ENCODE data around the gene PHLDB2.
A peak's percentile ranks its signal among the peaks of the same experiment; 100 is the strongest.

Gene PHLDB2

GRCh38 chr3:111975131-111975530 lies 116.1 kb downstream of the PHLDB2 start:
- H3K27me3 ChIP-seq (ENCODE audit: insufficient read depth, poor library complexity, severe bottlenecking), result no peaks in the 10 kb centered on the region
- H3K9me3 ChIP-seq (ENCODE audit: severe bottlenecking), result no peaks in the 10 kb centered on the region
- H3K4me3 ChIP-seq (ENCODE audit: severe bottlenecking), result no peak overlapping the region
- H3K4me1 ChIP-seq (ENCODE audit: insufficient read depth, poor library complexity, severe bottlenecking), result peaks cover 10% of the 10 kb centered on the region
- TF ChIP-seq, protein P1, sequence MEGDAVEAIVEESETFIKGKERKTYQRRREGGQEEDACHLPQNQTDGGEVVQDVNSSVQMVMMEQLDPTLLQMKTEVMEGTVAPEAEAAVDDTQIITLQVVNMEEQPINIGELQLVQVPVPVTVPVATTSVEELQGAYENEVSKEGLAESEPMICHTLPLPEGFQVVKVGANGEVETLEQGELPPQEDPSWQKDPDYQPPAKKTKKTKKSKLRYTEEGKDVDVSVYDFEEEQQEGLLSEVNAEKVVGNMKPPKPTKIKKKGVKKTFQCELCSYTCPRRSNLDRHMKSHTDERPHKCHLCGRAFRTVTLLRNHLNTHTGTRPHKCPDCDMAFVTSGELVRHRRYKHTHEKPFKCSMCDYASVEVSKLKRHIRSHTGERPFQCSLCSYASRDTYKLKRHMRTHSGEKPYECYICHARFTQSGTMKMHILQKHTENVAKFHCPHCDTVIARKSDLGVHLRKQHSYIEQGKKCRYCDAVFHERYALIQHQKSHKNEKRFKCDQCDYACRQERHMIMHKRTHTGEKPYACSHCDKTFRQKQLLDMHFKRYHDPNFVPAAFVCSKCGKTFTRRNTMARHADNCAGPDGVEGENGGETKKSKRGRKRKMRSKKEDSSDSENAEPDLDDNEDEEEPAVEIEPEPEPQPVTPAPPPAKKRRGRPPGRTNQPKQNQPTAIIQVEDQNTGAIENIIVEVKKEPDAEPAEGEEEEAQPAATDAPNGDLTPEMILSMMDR (IDR thresholded peaks at IDR 0.05; ENCODE audit: poor library complexity, severe bottlenecking), result no peak
- no peak for ATAC-seq (ENCODE audit: low read depth)
- DNase-seq (ENCODE audit: low spot score), result no peak
- peaks cover 58% of the 10 kb centered on the region for H3K36me3 ChIP-seq (ENCODE audit: low read depth)
- H3K27ac ChIP-seq (ENCODE audit: poor library complexity, severe bottlenecking), result no peak overlapping the region

GRCh38 chr3:111976254-111976653 lies 117.2 kb downstream of the PHLDB2 start:
- no peaks in the 10 kb centered on the region for H3K27me3 ChIP-seq (ENCODE audit: insufficient read depth, poor library complexity, severe bottlenecking)
- no peak overlapping the region for H3K27ac ChIP-seq (ENCODE audit: poor library complexity, severe bottlenecking)
- DNase-seq (ENCODE audit: low spot score), result no peak
- H3K36me3 ChIP-seq (ENCODE audit: low read depth), result peaks cover 47% of the 10 kb centered on the region
- no peak for ATAC-seq (ENCODE audit: low read depth)
- TF ChIP-seq, protein P1 (IDR thresholded peaks at IDR 0.05; ENCODE audit: poor library complexity, severe bottlenecking), result no peak
- H3K4me1 ChIP-seq (ENCODE audit: insufficient read depth, poor library complexity, severe bottlenecking), result peaks cover 16% of the 10 kb centered on the region
- H3K4me3 ChIP-seq (ENCODE audit: severe bottlenecking), result no peak overlapping the region
- H3K9me3 ChIP-seq (ENCODE audit: severe bottlenecking), result no peaks in the 10 kb centered on the region

DNA sequence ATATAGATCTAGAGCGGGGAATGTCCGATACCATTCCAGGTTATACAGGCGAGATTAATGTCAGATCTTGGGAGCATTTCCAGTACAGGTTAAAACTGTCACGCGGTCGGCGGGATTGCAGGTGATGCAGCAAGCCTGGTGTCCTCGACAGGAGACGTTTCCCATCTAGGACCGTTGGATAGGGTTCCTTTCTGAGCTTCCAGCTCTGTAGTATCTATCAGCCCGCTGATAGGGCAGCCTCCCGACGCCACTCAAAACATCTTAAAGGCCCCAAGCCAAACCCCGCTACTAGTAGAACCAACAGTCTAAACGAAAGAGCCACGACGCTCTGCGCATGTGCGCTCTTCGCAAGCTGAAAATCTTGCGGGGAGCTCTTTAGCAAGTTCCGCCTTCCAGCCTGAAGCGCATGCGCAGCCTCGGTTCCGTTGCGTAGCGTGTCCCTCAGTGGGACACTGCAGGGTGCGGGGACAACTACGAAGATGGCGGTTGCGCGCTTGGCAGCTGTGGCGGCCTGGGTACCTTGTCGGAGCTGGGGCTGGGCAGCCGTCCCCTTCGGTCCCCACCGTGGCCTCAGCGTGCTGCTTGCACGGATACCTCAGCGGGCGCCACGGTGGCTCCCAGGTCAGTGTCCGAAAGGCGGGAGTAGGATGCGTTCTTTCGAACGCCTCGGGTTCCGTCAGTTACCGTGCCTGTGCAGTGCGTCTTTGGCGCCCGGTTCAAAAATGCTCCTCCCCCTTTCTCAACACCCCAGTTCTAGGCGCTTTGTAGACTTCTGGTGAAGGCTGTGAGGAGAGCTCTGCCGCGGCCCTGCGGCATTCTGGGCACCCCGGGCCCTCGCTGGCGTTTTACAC lies 119.7 kb downstream of the PHLDB2 start, which contains the start of gene ABHD10:
Gene ABHD10, plus strand, starts transcription at position 444 of the 851 bp plus-strand sequence. Its CDS starts 36 bp downstream, at position 480.
- peak; percentile 92 for DNase-seq (ENCODE audit: low spot score)
- Histone ChIP-seq H3K4me1 (ENCODE audit: insufficient read depth, poor library complexity, severe bottlenecking) (peaks cover 16% of the 10 kb centered on the region), H3K27ac (ENCODE audit: poor library complexity, severe bottlenecking) (peak within 1 kb of the TSS; percentile 50), H3K27me3 (ENCODE audit: insufficient read depth, poor library complexity, severe bottlenecking) (no peaks in the 10 kb centered on the region), H3K4me3 (ENCODE audit: severe bottlenecking) (peak within 1 kb of the TSS; percentile 85), H3K36me3 (ENCODE audit: low read depth) (peaks cover 46% of the 10 kb centered on the region), H3K9me3 (ENCODE audit: severe bottlenecking) (no peaks in the 10 kb centered on the region)
- ATAC-seq (ENCODE audit: low read depth), result peak; percentile 91
- TF ChIP-seq, protein P1 (IDR thresholded peaks at IDR 0.05; ENCODE audit: poor library complexity, severe bottlenecking), result no peak

DNA sequence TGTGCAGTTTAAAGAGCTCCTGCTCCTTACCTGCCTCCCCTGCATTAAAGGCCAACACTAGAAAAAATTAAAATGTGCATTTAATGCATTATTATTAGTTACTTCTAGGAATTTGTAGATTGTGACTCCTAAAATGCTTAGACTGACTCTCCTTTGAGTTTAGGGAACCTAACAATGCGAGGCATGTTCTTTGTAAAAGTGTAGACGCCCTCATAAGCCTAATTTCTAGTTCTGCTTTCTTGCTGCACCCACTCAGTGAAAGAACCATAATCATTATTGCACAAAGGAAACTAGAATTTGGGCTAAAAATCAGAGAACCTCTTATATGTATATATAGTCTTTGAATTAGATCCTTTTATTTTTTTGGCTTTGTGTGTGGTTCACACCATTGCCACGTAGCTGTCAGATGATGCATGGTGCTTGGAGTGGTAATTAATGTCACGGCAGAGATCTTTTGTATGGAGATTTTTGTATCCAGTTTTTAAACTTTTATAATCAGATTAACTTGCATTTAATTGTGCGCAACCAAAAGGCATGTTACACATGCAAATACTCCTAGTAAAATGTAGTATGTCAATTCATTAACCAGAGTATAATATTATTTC lies 120.5 kb downstream of the PHLDB2 start:
- Histone ChIP-seq H3K9me3 (ENCODE audit: severe bottlenecking) (no peaks in the 10 kb centered on the region), H3K4me1 (ENCODE audit: insufficient read depth, poor library complexity, severe bottlenecking) (peaks cover 16% of the 10 kb centered on the region), H3K27me3 (ENCODE audit: insufficient read depth, poor library complexity, severe bottlenecking) (no peaks in the 10 kb centered on the region), H3K27ac (ENCODE audit: poor library complexity, severe bottlenecking) (peak overlapping the region; percentile 50), H3K36me3 (ENCODE audit: low read depth) (peaks cover 46% of the 10 kb centered on the region), H3K4me3 (ENCODE audit: severe bottlenecking) (peak overlapping the region; percentile 85)
- ATAC-seq (ENCODE audit: low read depth), result peak; percentile 2; the same call in 1 of the 3 replicates
- TF ChIP-seq, protein P1 (IDR thresholded peaks at IDR 0.05; ENCODE audit: poor library complexity, severe bottlenecking), result no peak
- DNase-seq (ENCODE audit: low spot score), result no peak

All from RWPE2 (cell line).